Loucy (cell line): ENCODE measurements around the gene FOXN4.

Source experiments
- H2AFZ ChIP-seq: fragments of 200-600 bp; sonication (generic); 2 replicates; pipeline ENCODE4 v1.6.0; 2016; ENCODE audit warnings: antibody characterized with exemption, mild to moderate bottlenecking, low read length, moderate library complexity
- H3F3A ChIP-seq: fragments of 200-600 bp; 2 replicates; pipeline ENCODE4 v1.6.0; 2016; ENCODE audit warnings: antibody characterized with exemption, low read depth, mild to moderate bottlenecking
- H3K27me3 ChIP-seq: fragments of 200-600 bp; sonication (generic); 2 replicates; pipeline ENCODE4 v1.6.1; 2014; ENCODE audit warnings: low read length, mild to moderate bottlenecking; ENCODE audit not compliant: insufficient read depth, poor library complexity, severe bottlenecking
- H3K36me3 ChIP-seq: fragments of 200-600 bp; sonication (generic); 2 replicates; pipeline ENCODE4 v1.6.1; 2016; ENCODE audit warnings: low read length; ENCODE audit not compliant: insufficient read depth
- H3K4me1 ChIP-seq: fragments of 200-600 bp; sonication (generic); 2 replicates; pipeline ENCODE4 v1.5.1; 2014; ENCODE audit warnings: low read length, mild to moderate bottlenecking; ENCODE audit not compliant: insufficient read depth, poor library complexity, severe bottlenecking
- H3K4me2 ChIP-seq: fragments of 200-600 bp; sonication (generic); 2 replicates; pipeline ENCODE4 v1.6.0; 2014; ENCODE audit warnings: antibody characterized with exemption, low read length, low read depth, mild to moderate bottlenecking; ENCODE audit not compliant: poor library complexity, severe bottlenecking
- H3K4me3 ChIP-seq: fragments of 200-600 bp; sonication (generic); 2 replicates; pipeline ENCODE4 v1.5.1; 2014; ENCODE audit warnings: low read length, mild to moderate bottlenecking, mixed read lengths; ENCODE audit not compliant: poor library complexity, severe bottlenecking
- H3K79me2 ChIP-seq: fragments of 200-600 bp; sonication (generic); 2 replicates; pipeline ENCODE4 v1.6.1; 2014; ENCODE audit warnings: low read length; ENCODE audit not compliant: insufficient read depth
- H3K9ac ChIP-seq: fragments of 200-600 bp; sonication (generic); 2 replicates; pipeline ENCODE4 v1.6.0; 2014; ENCODE audit warnings: mild to moderate bottlenecking, low read depth, low read length, moderate library complexity; ENCODE audit not compliant: poor library complexity, severe bottlenecking
- H3K9me2 ChIP-seq: fragments of 200-600 bp; sonication (generic); replicated peaks from 2 replicates; pipeline ENCODE4 v1.6.1; 2016; ENCODE audit warnings: low read depth, low read length, mixed read lengths
- H3K9me3 ChIP-seq: fragments of 200-600 bp; sonication (generic); 2 replicates; pipeline ENCODE4 v1.6.1; 2014; ENCODE audit warnings: mild to moderate bottlenecking, antibody characterized with exemption, low read length, low read depth; ENCODE audit not compliant: insufficient read depth
- H4K20me1 ChIP-seq: fragments of 200-600 bp; sonication (generic); 2 replicates; pipeline ENCODE4 v1.6.0; 2014; ENCODE audit warnings: antibody characterized with exemption, low read length, mild to moderate bottlenecking; ENCODE audit not compliant: insufficient read depth, poor library complexity, severe bottlenecking
- EZH2phosphoT487 ChIP-seq: fragments of 200-600 bp; IDR thresholded peaks from 2 replicates; pipeline ENCODE4 v1.6.1; 2018; ENCODE audit warnings: antibody characterized with exemption, mild to moderate bottlenecking, moderate library complexity, borderline replicate concordance
- TF ChIP-seq, protein P1 (sequence below): fragments of 200-600 bp; sonication (generic); conservative IDR thresholded peaks from 2 replicates; pipeline ENCODE4 v1.5.1; 2014; ENCODE audit warnings: mild to moderate bottlenecking, antibody characterized with exemption, low read length

Gene FOXN4

DNA sequence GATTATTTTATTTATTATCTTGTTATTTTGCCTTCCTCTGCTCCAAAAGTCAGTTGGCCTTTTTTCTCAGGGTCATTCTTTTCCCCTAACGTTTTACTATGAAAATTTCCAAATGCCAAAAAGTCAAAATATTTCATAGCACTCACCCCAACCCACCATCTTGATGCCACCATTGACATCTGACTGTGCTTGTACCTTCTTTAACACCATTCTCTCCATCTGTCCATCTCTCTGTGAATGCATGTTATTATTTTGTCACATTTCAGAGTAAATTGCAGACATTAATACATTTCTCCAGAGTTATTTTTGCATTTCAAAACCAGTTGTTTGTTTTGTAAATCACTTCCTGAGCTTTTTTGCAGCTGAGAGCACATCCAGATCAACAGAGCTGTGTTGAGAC is 38.6 kb downstream of the FOXN4 start:
- Histone ChIP-seq H3K36me3 (no peaks in the 10 kb centered on the region), H3F3A (no peaks in the 10 kb centered on the region), H3K27me3 (no peaks in the 10 kb centered on the region), H3K9me3 (no peaks in the 10 kb centered on the region), H3K79me2 (no peaks in the 10 kb centered on the region), H2AFZ (no peak overlapping the region), H4K20me1 (no peaks in the 10 kb centered on the region), H3K4me2 (no peak overlapping the region), H3K4me3 (no peak overlapping the region), H3K9me2 (no peaks in the 10 kb centered on the region), H3K4me1 (no peaks in the 10 kb centered on the region), H3K9ac (no peak overlapping the region)
- TF ChIP-seq, protein P1, sequence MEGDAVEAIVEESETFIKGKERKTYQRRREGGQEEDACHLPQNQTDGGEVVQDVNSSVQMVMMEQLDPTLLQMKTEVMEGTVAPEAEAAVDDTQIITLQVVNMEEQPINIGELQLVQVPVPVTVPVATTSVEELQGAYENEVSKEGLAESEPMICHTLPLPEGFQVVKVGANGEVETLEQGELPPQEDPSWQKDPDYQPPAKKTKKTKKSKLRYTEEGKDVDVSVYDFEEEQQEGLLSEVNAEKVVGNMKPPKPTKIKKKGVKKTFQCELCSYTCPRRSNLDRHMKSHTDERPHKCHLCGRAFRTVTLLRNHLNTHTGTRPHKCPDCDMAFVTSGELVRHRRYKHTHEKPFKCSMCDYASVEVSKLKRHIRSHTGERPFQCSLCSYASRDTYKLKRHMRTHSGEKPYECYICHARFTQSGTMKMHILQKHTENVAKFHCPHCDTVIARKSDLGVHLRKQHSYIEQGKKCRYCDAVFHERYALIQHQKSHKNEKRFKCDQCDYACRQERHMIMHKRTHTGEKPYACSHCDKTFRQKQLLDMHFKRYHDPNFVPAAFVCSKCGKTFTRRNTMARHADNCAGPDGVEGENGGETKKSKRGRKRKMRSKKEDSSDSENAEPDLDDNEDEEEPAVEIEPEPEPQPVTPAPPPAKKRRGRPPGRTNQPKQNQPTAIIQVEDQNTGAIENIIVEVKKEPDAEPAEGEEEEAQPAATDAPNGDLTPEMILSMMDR = no peak
- TF ChIP-seq EZH2phosphoT487 = no peak

DNA sequence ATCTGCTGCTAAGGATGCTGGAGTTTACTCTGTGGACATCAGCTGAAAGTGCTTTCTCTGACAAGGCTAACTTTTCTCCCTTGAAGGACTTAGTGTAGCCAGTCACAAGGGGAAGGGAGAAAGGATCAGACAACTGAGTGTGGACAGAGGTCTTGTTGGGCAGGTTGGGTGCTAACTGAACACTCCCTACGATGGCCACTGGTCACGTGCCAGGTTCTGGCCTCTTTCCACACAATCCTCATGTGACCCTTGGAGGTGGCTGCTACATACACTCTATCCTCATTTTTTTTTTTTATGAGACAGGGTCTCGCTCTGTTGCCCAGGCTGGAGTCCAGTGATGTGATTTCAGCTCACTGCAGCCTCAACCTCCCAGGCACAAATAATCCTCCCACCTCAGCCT is 39.7 kb downstream of the FOXN4 start:
- Histone ChIP-seq H4K20me1 (no peaks in the 10 kb centered on the region), H3K4me2 (no peak overlapping the region), H3K4me3 (no peak overlapping the region), H3K9me2 (no peaks in the 10 kb centered on the region), H3K9me3 (no peaks in the 10 kb centered on the region), H3F3A (no peaks in the 10 kb centered on the region), H3K36me3 (no peaks in the 10 kb centered on the region), H3K9ac (no peak overlapping the region), H3K79me2 (no peaks in the 10 kb centered on the region), H3K4me1 (no peaks in the 10 kb centered on the region), H3K27me3 (no peaks in the 10 kb centered on the region), H2AFZ (no peak overlapping the region)
- TF ChIP-seq, protein P1 = no peak
- no peak for TF ChIP-seq EZH2phosphoT487

GRCh38 chr12:109268896-109269295 is 40.2 kb downstream of the FOXN4 start:
- Histone ChIP-seq H3K79me2 (no peaks in the 10 kb centered on the region), H3K4me1 (no peaks in the 10 kb centered on the region), H3K9ac (no peak overlapping the region), H3K36me3 (no peaks in the 10 kb centered on the region), H4K20me1 (no peaks in the 10 kb centered on the region), H3K9me2 (no peaks in the 10 kb centered on the region), H3F3A (no peaks in the 10 kb centered on the region), H3K4me2 (no peak overlapping the region), H3K27me3 (no peaks in the 10 kb centered on the region), H3K4me3 (no peak overlapping the region), H3K9me3 (no peaks in the 10 kb centered on the region), H2AFZ (no peak overlapping the region)
- TF ChIP-seq, protein P1 = no peak
- no peak for TF ChIP-seq EZH2phosphoT487
